HepG2 (cell line): ENCODE measurements around the gene DSCAML1. TPM values are rescaled to one million over a fixed set of nuclear protein-coding genes. Genes with fewer than 3 reads are reported as not detected.

Experiments used
- ATAC-seq: fragments of 200-7000 bp; cut with Tn5 transposase; 3 replicates; pipeline ENCODE4 v1.9.1; 2020; ENCODE audit warnings: mild to moderate bottlenecking, moderate library complexity
- BruUV-seq: library from RNA; stranded (reverse); fragments of 400-500 nt; replicated peaks from 2 replicates; lab custom pipeline; 2021; lab: Mats Ljungman, UMichigan
- CTCF ChIA-PET: fragments of 300-600 bp; formaldehyde crosslinking; extraction: SDS; loops from one replicate; lab custom pipeline; 2021; ENCODE audit warnings: low total read pairs, inconsistent platforms, low intra/inter-chr PET ratio; lab: Yijun Ruan, JAX
- POLR2A ChIA-PET: fragments of 350-600 bp; sonication (Branson Sonifier 250); formaldehyde crosslinking; loops from one replicate; lab custom pipeline; 2020; ENCODE audit warnings: antibody characterized with exemption, inconsistent platforms; lab: Yijun Ruan, JAX
- DNase-seq: peaks from one replicate; pipeline ENCODE4 v3.0.0-alpha.2; 2015; ENCODE audit warnings: low spot score
- FAIRE-seq: peaks from 3 replicates; lab custom pipeline; 2011; peaks lifted over from hg19 to GRCh38; lab: Jason Lieb, UNC
- H2AFZ ChIP-seq: one replicate; pipeline ENCODE4 v1.6.1; 2011; ENCODE audit warnings: low read length, inconsistent platforms
- H3K27ac ChIP-seq: fragments of 300-600 bp; 3 replicates; pipeline ENCODE4 v1.8.0; 2011; ENCODE audit warnings: mixed run types, mild to moderate bottlenecking, mixed read lengths, low read length, inconsistent platforms; ENCODE audit not compliant: insufficient read depth; ENCODE audit errors: extremely low read length
- H3K27me3 ChIP-seq, 2 experiments: fragments of 200-600 bp in 1 of 2; 2 replicates in 1 of 2; 3 replicates in 1 of 2; pipeline versions ENCODE4 v1.6.0 to v1.8.0; 2011; ENCODE audit warnings: low read length in 2 of 2, mild to moderate bottlenecking in 2 of 2, moderate library complexity in 2 of 2, inconsistent platforms in 1 of 2; ENCODE audit not compliant: insufficient read depth in 2 of 2, control insufficient read depth in 1 of 2
- H3K36me3 ChIP-seq, 2 experiments: fragments of 200-600 bp in 1 of 2; replicated peaks in 1 of 2; 2 replicates in 1 of 2; 3 replicates in 1 of 2; pipeline versions ENCODE4 v1.5.1 to v1.8.0; 2011; ENCODE audit warnings: low read length in 2 of 2, inconsistent platforms in 1 of 2; ENCODE audit not compliant: insufficient read depth in 2 of 2, control insufficient read depth in 1 of 2
- H3K4me1 ChIP-seq: 2 replicates; pipeline ENCODE4 v1.5.1; 2012; ENCODE audit warnings: low read length, inconsistent platforms; ENCODE audit not compliant: insufficient read depth
- H3K4me2 ChIP-seq: 2 replicates; pipeline ENCODE4 v1.6.0; 2011; ENCODE audit warnings: low read depth, low read length, inconsistent platforms
- H3K4me3 ChIP-seq, 3 experiments: fragments of 200-600 bp in 1 of 3; sonication (generic), shearing (Covaris generic) in 1 of 3; replicated peaks in 1 of 3; 2 replicates each; pipeline ENCODE4 v1.5.1; 2011 to 2016; ENCODE audit warnings: low read length in 3 of 3, inconsistent platforms in 2 of 3, low read depth in 2 of 3, mild to moderate bottlenecking in 2 of 3, control low read depth in 1 of 3, mixed read lengths in 1 of 3; ENCODE audit not compliant: insufficient read depth in 1 of 3
- H3K79me2 ChIP-seq: one replicate; pipeline ENCODE4 v1.6.1; 2011; ENCODE audit warnings: low read length, inconsistent platforms; ENCODE audit not compliant: insufficient read depth
- H3K9ac ChIP-seq: 2 replicates; pipeline ENCODE4 v1.6.0; 2011; ENCODE audit warnings: mild to moderate bottlenecking, low read depth, low read length, inconsistent platforms; ENCODE audit not compliant: insufficient read depth
- H3K9me3 ChIP-seq: 2 replicates; pipeline ENCODE4 v1.5.1; 2012; ENCODE audit warnings: mild to moderate bottlenecking, low read length
- H4K20me1 ChIP-seq: 2 replicates; pipeline ENCODE4 v1.6.0; 2011; ENCODE audit warnings: inconsistent platforms, mild to moderate bottlenecking, low read length, moderate library complexity; ENCODE audit not compliant: insufficient read depth
- IRF9 ChIP-seq: sonication (generic); formaldehyde crosslinking; IDR thresholded peaks from 2 replicates; pipeline ENCODE4 v1.8.0; 2022; ENCODE audit warnings: missing genetic modification reagents, mild to moderate bottlenecking, borderline replicate concordance
- POLR2AphosphoS2 ChIP-seq: IDR thresholded peaks from 2 replicates; pipeline ENCODE4 v1.6.1; 2011; ENCODE audit warnings: low read depth, low read length, improper control_type of control experiment
- ZNF768 ChIP-seq: sonication (generic); formaldehyde crosslinking; IDR thresholded peaks from 2 replicates; pipeline ENCODE4 v1.4.0; 2020; ENCODE audit warnings: missing genetic modification reagents
- ZNF878 ChIP-seq: sonication (generic); formaldehyde crosslinking; IDR thresholded peaks from 2 replicates; pipeline ENCODE4 v1.8.1; 2023; ENCODE audit warnings: mild to moderate bottlenecking, missing genetic modification reagents, moderate library complexity
- WGBS: methylation state at CpG from one replicate; pipeline ENCODE4 v1.1.6; 2017; ENCODE audit warnings: low lambda C conversion rate; 5-methylcytosine and 5-hydroxymethylcytosine counted together
- in situ Hi-C: cut with HindIII; loops from 2 replicates; pipeline ENCODE4 v1.10.0; 2017; ENCODE audit warnings: low pct_unique_long_range_greater_than_20kb; ENCODE audit not compliant: extremely low pct_ligation_motif_present
- intact Hi-C: fragments of 100-400 bp; cut with micrococcal nuclease; formaldehyde crosslinking; loops from one replicate; pipeline ENCODE4 v1.10.0; 2022; ENCODE audit not compliant: unreplicated experiment
- polyA plus RNA-seq, 8 experiments: library from polyadenylated mRNA; depleted of rRNA in 3 of 8; stranded (reverse) in 7 of 8; unstranded in 1 of 8; fragments of >200 nt; fragmentation: Illumina TruSeq in 4 of 8; extraction: Trizol in 4 of 8; gene quantifications; 2 replicates each; pipeline versions ENCODE4 v1.2.1 to v1.2.3, GENCODE V29; 2011 to 2016; ENCODE audit warnings: low read depth in 4 of 8, missing spikeins in 1 of 8, mixed read lengths in 1 of 8; ENCODE audit not compliant: insufficient read depth in 1 of 8
- total RNA-seq, 5 experiments: library from RNA; depleted of rRNA; stranded (reverse); fragments of >200 nt; fragmentation: Illumina TruSeq; extraction: Trizol; gene quantifications; 2 replicates each; pipeline ENCODE4 v1.2.3, GENCODE V29; 2016; ENCODE audit warnings: low read depth in 1 of 5
- TF ChIP-seq, protein P1 (sequence below): fragments of 450-650 bp; IDR thresholded peaks from 2 replicates; pipeline ENCODE4 v1.6.1; 2016

Gene DSCAML1
- total and polyA plus RNA-seq, 2 of the 13 experiments (the other 11 are each of a cell fraction or from before 2014, with no cell fraction given): 0.29 to 0.40 TPM

- TF ChIP-seq ZNF878 (no peak), IRF9 (CRISPR knock-in tag) (no peak), ZNF768 (CRISPR knock-in tag) (peak; percentile 86)
These were observed 108.7 kb downstream of the DSCAML1 start (continued) for GRCh38 chr11:117688255-117688797.

DNA sequence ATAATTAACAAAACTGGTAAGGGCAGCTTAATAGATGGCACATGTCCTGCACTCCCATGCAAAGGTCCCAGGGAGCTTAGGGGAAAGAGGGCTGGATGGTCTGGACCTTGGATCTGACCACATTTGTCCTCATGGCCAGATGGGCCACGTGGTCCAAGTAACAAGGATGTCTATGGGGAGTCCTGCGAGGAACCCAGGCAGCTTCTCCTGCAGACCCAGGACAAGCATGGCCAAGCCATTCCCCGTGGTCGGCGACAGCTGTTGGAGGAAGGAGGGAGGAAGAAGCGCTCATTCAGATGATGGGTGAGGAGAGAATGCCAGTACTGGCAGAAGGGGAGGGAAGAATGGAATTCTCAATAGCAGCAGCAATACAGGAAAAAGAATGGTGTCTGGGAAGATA, 109.2 kb downstream of the DSCAML1 start:
- H3K27me3 ChIP-seq: no peaks in the 10 kb centered on the region; a peak in 3 of 5 replicates
- CTCF ChIA-PET: no interaction called here
- POLR2A ChIA-PET: no interaction called here

More for the DNA sequence above, 109.2 kb downstream of the DSCAML1 start:
- no peak for FAIRE-seq
- Histone ChIP-seq H3K4me3 (no peak overlapping the region), H3K79me2 (no peaks in the 10 kb centered on the region), H3K9ac (no peak overlapping the region), H3K36me3 (no peaks in the 10 kb centered on the region), H3K4me2 (no peak overlapping the region), H3K9me3 (no peaks in the 10 kb centered on the region), H3K27ac (no peak overlapping the region), H3K4me1 (no peaks in the 10 kb centered on the region; the same call in 1 of the 2 replicates), H4K20me1 (no peaks in the 10 kb centered on the region), H2AFZ (no peak overlapping the region)
- intact Hi-C loops: no loop called here
- 56% methylated on average over 4 of the region's 6 CpGs for WGBS
- no peak for TF ChIP-seq POLR2AphosphoS2
- TF ChIP-seq, protein P1, sequence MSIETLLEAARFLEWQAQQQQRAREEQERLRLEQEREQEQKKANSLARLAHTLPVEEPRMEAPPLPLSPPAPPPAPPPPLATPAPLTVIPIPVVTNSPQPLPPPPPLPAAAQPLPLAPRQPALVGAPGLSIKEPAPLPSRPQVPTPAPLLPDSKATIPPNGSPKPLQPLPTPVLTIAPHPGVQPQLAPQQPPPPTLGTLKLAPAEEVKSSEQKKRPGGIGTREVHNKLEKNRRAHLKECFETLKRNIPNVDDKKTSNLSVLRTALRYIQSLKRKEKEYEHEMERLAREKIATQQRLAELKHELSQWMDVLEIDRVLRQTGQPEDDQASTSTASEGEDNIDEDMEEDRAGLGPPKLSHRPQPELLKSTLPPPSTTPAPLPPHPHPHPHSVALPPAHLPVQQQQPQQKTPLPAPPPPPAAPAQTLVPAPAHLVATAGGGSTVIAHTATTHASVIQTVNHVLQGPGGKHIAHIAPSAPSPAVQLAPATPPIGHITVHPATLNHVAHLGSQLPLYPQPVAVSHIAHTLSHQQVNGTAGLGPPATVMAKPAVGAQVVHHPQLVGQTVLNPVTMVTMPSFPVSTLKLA: peak; percentile 48
- ATAC-seq: no peak
- in situ Hi-C loops: no loop called here
- no peak for DNase-seq
- BruUV-seq: no TSS peak
